ENCODE data around the gene DENND1B. TPM values are rescaled to one million over a fixed set of nuclear protein-coding genes. Genes with fewer than 3 reads are reported as not detected.
"Not testable (repeated sequence)": the region's sequence is repeated elsewhere in the genome, so short reads cannot be mapped to it uniquely, and the experiment has no call there.

Gene DENND1B
- polyA plus RNA-seq, 1 donor (not counting 4 experiments of a cell fraction or from before 2014, with no cell fraction given): 7.6 TPM

DNA sequence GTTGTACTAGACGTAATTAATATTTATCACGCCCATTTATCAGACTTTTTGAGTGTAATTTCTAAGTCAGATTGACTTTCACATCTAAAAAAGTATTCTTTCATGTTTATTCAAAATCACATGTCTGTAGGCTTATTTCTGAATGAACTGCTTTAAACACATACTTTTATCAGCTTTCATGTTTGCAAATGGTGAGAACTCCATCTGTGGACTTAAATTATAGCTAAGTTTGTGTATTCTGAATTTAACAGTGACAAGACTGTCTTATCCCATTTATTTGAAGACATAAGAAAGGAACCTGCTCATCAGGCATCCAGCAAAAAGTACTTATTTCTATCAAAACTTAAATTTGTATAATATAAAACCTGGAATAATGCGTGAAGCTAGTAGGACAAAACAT, 69.3 kb downstream of the DENND1B start:
- H3K4me2 ChIP-seq (ENCODE audit: control insufficient read depth, extremely low read depth, insufficient read depth, low read depth, low read length): no peak overlapping the region
- no peak overlapping the region for H3K27ac ChIP-seq (ENCODE audit: control insufficient read depth, insufficient read depth, low read length)
- no peaks in the 10 kb centered on the region for H3K27me3 ChIP-seq (ENCODE audit: control insufficient read depth, extremely low read depth, insufficient read depth, low read length)
- no peak overlapping the region for H2AFZ ChIP-seq (ENCODE audit: control insufficient read depth, low read length)
- TF ChIP-seq EZH2 (IDR thresholded peaks at IDR 0.05; ENCODE audit: low read length): no peak
- TF ChIP-seq, protein P1, sequence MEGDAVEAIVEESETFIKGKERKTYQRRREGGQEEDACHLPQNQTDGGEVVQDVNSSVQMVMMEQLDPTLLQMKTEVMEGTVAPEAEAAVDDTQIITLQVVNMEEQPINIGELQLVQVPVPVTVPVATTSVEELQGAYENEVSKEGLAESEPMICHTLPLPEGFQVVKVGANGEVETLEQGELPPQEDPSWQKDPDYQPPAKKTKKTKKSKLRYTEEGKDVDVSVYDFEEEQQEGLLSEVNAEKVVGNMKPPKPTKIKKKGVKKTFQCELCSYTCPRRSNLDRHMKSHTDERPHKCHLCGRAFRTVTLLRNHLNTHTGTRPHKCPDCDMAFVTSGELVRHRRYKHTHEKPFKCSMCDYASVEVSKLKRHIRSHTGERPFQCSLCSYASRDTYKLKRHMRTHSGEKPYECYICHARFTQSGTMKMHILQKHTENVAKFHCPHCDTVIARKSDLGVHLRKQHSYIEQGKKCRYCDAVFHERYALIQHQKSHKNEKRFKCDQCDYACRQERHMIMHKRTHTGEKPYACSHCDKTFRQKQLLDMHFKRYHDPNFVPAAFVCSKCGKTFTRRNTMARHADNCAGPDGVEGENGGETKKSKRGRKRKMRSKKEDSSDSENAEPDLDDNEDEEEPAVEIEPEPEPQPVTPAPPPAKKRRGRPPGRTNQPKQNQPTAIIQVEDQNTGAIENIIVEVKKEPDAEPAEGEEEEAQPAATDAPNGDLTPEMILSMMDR (optimal IDR thresholded peaks at IDR 0.05 in 1 of 3, IDR thresholded peaks at IDR 0.05 in 1 of 3, conservative IDR thresholded peaks at IDR 0.05 in 1 of 3; ENCODE audit: extremely low read depth in 1 of 3, insufficient read depth in 2 of 3, low read length in 3 of 3): no peak
- dilution Hi-C loops (cut with MboI; ENCODE audit: extremely low pct_ligation_motif_present, low sequenced_read_pairs): no loop called here
- no peak for DNase-seq (ENCODE audit: low read depth, low spot score)
- no peak overlapping the region for H3K9ac ChIP-seq (ENCODE audit: control insufficient read depth, extremely low read depth, insufficient read depth, low read length)
- no peaks in the 10 kb centered on the region for H3K9me1 ChIP-seq (ENCODE audit: control insufficient read depth, extremely low read depth, insufficient read depth, low read length)
- no peaks in the 10 kb centered on the region for H4K20me1 ChIP-seq (ENCODE audit: control insufficient read depth, extremely low read depth, insufficient read depth, low read length)
- H3K36me3 ChIP-seq (ENCODE audit: control insufficient read depth in 2 of 2, extremely low read depth in 1 of 2, insufficient read depth in 2 of 2, low read length in 2 of 2): no peaks in the 10 kb centered on the region
- no peak overlapping the region for H3K4me3 ChIP-seq (ENCODE audit: control insufficient read depth in 2 of 3, extremely low read depth in 1 of 3, insufficient read depth in 2 of 3, low read depth in 1 of 3, low read length in 3 of 3)
- FAIRE-seq: no peak
- H3K4me1 ChIP-seq (ENCODE audit: control insufficient read depth, extremely low read depth, insufficient read depth, low read length): no peaks in the 10 kb centered on the region
- H3K79me2 ChIP-seq (ENCODE audit: control insufficient read depth, insufficient read depth, low read length): no peaks in the 10 kb centered on the region
- peaks cover 2% of the 10 kb centered on the region for H3K9me3 ChIP-seq (ENCODE audit: control insufficient read depth, low read depth, low read length)

DNA sequence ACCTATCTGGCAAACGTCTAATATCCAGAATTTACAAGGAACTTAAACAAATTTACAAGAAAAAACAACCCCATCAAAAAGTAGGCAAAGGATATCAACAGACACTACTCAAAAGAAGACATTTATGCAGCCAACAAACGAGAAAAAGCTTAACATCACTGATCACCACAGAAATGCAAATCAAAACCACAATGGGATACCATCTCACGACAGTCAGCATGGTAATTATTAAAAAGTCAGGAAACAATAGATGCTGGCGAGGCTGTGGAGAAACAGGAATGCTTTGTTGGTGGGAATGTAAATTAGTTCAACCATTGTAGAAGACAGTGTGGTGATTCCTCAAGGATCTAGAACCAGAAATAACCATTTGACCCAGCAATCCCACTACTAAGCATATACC, 74.6 kb downstream of the DENND1B start:
- H3K9ac ChIP-seq (ENCODE audit: control insufficient read depth, extremely low read depth, insufficient read depth, low read length); H3K4me2 ChIP-seq (ENCODE audit: control insufficient read depth, extremely low read depth, insufficient read depth, low read depth, low read length); H3K79me2 ChIP-seq (ENCODE audit: control insufficient read depth, insufficient read depth, low read length); H3K36me3 ChIP-seq (ENCODE audit: control insufficient read depth in 2 of 2, extremely low read depth in 1 of 2, insufficient read depth in 2 of 2, low read length in 2 of 2); dilution Hi-C loops (cut with MboI; ENCODE audit: extremely low pct_ligation_motif_present, low sequenced_read_pairs); H3K4me3 ChIP-seq (ENCODE audit: control insufficient read depth in 2 of 3, extremely low read depth in 1 of 3, insufficient read depth in 2 of 3, low read depth in 1 of 3, low read length in 3 of 3); H3K9me3 ChIP-seq (ENCODE audit: control insufficient read depth, low read depth, low read length); H4K20me1 ChIP-seq (ENCODE audit: control insufficient read depth, extremely low read depth, insufficient read depth, low read length); H3K27me3 ChIP-seq (ENCODE audit: control insufficient read depth, extremely low read depth, insufficient read depth, low read length); H2AFZ ChIP-seq (ENCODE audit: control insufficient read depth, low read length); H3K9me1 ChIP-seq (ENCODE audit: control insufficient read depth, extremely low read depth, insufficient read depth, low read length); DNase-seq (ENCODE audit: low read depth, low spot score); H3K27ac ChIP-seq (ENCODE audit: control insufficient read depth, insufficient read depth, low read length); FAIRE-seq: not testable (repeated sequence)
- H3K4me1 ChIP-seq (ENCODE audit: control insufficient read depth, extremely low read depth, insufficient read depth, low read length): peaks cover 11% of the 10 kb centered on the region

DNA sequence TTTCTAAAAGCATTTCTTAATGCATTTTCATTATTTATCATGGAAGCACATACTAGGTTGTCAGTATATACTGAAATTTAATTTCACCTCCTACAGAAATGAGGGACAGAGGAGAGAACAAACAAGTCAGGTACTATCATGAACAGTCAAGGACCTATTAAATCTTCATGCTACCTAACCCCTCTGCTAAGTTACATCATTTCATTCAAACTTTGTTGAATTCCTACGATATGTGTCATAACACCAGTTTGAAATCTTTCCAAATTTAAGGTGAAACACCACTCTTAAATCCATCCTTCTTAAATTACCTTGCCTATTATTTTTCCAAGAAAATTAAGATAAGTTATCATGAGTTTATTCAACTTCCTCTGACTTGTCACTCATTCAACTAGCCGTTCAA, 78.9 kb downstream of the DENND1B start:
- peaks cover 11% of the 10 kb centered on the region for H3K4me1 ChIP-seq (ENCODE audit: control insufficient read depth, extremely low read depth, insufficient read depth, low read length)
- no peaks in the 10 kb centered on the region for H3K79me2 ChIP-seq (ENCODE audit: control insufficient read depth, insufficient read depth, low read length)
- no peaks in the 10 kb centered on the region for H3K9me1 ChIP-seq (ENCODE audit: control insufficient read depth, extremely low read depth, insufficient read depth, low read length)
- no peaks in the 10 kb centered on the region for H3K27me3 ChIP-seq (ENCODE audit: control insufficient read depth, extremely low read depth, insufficient read depth, low read length)
- no peaks in the 10 kb centered on the region for H4K20me1 ChIP-seq (ENCODE audit: control insufficient read depth, extremely low read depth, insufficient read depth, low read length)
- no peak overlapping the region for H3K27ac ChIP-seq (ENCODE audit: control insufficient read depth, insufficient read depth, low read length)
- peaks cover 2% of the 10 kb centered on the region for H3K9me3 ChIP-seq (ENCODE audit: control insufficient read depth, low read depth, low read length)
- dilution Hi-C loops (cut with MboI; ENCODE audit: extremely low pct_ligation_motif_present, low sequenced_read_pairs): no loop called here
- TF ChIP-seq EZH2 (IDR thresholded peaks at IDR 0.05; ENCODE audit: low read length): no peak
- TF ChIP-seq, protein P1 (optimal IDR thresholded peaks at IDR 0.05 in 1 of 3, IDR thresholded peaks at IDR 0.05 in 1 of 3, conservative IDR thresholded peaks at IDR 0.05 in 1 of 3; ENCODE audit: extremely low read depth in 1 of 3, insufficient read depth in 2 of 3, low read length in 3 of 3): no peak
- no peak overlapping the region for H2AFZ ChIP-seq (ENCODE audit: control insufficient read depth, low read length)
- DNase-seq (ENCODE audit: low read depth, low spot score) (peak; percentile 21), FAIRE-seq (peak; percentile 77)
- H3K36me3 ChIP-seq (ENCODE audit: control insufficient read depth in 2 of 2, extremely low read depth in 1 of 2, insufficient read depth in 2 of 2, low read length in 2 of 2): no peaks in the 10 kb centered on the region
- H3K4me3 ChIP-seq (ENCODE audit: control insufficient read depth in 2 of 3, extremely low read depth in 1 of 3, insufficient read depth in 2 of 3, low read depth in 1 of 3, low read length in 3 of 3): no peak overlapping the region
- H3K4me2 ChIP-seq (ENCODE audit: control insufficient read depth, extremely low read depth, insufficient read depth, low read depth, low read length): peak overlapping the region; percentile 53
- H3K9ac ChIP-seq (ENCODE audit: control insufficient read depth, extremely low read depth, insufficient read depth, low read length): no peak overlapping the region
